GM21526 (cell line): Measurements from ENCODE around the gene CX3CR1.
A peak's percentile ranks its signal among the peaks of the same experiment; 100 is the strongest.
"Not testable (repeated sequence)": the region's sequence is repeated elsewhere in the genome, so short reads cannot be mapped to it uniquely, and the experiment has no call there.

Experiments
- ATAC-seq: cut with Tn5 transposase; IDR thresholded peaks from one replicate; pipeline ENCODE4 v1.9.1; 2021; ENCODE audit warnings: moderate library complexity; ENCODE audit not compliant: unreplicated experiment, low FRiP score

CX3CR1 gene

DNA sequence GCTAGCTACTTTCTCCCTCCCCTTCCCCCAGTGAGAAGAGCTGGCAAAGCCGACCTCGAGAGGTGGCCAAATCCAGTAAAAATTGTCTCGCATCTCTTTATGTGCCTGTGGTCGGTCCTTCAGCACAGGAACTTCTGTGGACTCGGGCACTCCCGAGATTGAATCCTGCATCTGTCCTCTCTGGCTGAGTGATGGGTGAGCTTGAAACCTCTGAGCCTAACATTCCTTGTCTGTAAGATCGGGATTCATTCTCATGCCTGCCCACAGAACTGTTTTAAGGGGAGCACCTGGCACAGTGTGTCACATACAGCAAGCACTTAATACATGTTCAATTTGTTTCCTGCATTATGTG lies 11.3 kb downstream of the CX3CR1 start:
- no peak for ATAC-seq

- ATAC-seq = no peak
Measured at GRCh38 chr3:39267631-39268548, 11.9 kb downstream of the CX3CR1 start.

- no peak for ATAC-seq
Measured at GRCh38 chr3:39264053-39264452, 15.8 kb downstream of the CX3CR1 start.

DNA sequence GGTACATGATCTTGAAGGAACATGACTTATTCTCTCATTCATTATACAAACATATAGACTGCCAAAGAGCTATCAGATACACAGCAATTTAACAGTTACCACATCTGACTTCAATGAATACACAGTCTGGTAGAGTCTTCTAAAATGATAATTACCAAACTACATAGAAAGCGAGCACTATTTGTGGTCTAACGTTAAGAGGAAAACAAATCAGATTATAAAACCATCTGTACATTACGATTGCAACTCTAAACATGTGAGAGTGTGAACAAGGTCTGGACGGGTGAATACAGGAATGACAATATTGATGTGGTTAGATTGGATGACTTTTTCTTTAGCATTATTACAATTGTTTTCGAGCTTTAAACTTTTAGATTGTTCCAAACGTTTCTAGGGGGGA lies 16.3 kb downstream of the CX3CR1 start:
- no peak for ATAC-seq

DNA sequence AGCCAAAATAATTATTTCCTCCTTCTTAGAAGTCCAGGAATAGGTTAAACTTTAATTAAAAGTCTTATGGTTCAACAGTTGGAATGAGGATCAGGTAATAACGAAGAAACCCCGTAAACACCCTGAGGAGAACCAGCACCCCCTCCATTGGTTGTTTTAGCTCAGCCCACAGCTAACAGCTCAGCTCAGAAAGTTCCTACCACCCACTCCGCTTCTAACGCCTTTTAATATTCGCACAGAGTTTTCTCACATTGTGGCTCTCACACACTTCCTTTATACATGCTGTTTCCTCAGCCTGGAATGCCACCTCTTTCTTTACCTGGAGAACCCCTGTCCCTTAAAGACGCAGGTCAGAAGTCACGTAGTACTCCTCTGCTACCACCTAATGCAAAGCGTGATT lies 17.0 kb downstream of the CX3CR1 start:
- ATAC-seq = no peak

DNA sequence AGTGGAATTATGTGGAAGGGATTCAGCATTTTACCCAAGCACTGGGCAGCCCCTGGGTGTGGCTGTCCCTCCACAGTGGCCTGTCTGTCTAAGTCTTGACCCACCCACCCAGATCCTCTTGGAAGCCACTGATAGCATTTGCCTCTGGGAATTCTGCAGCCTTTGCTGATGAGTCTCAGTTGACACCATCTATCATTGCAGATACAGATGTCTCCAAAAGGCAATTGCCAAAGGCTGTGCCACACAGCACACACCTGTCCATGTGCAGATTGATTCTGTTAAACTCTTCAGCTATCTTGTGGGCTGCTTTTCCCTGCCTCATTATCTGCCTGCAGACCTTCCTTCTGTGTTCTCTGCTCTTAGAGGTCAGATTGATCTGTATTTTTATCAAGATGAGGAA lies 18.1 kb downstream of the CX3CR1 start:
- ATAC-seq = no peak

GRCh38 chr3:39260957-39261356 lies 18.9 kb downstream of the CX3CR1 start:
- ATAC-seq = no peak

GRCh38 chr3:39260318-39260717 lies 19.5 kb downstream of the CX3CR1 start:
- no peak for ATAC-seq

GRCh38 chr3:39255503-39256325 lies 24.1 kb downstream of the CX3CR1 start:
- ATAC-seq = peak; percentile 98

DNA sequence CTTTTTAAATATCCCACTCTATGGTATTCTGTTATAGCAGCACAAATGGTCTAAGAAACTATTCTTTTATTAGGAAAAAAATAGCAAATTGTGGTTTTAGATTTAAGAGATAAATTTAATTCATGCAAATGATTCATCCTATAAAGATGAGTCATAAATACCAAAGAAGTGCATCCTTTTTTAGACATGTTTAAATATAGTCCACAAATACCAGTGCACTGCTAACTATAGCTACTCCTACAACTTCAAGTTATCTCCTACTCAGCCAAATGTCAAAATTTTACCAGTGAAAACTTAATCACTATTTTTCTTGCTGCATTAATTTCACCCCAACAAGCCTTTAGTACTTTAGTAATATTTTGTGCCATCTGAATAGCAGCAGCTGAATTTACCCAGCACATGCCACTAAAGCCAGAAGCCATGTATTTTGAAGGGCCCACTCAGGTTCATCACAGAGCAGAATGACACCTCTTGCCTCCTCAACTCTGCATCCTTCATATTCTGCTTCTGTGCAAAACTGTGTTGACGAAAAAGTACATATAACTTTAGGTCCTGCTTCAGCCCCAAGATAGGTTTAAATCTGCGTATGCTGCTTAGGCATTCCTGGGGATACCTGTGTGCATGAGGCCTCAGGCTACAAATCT lies 24.9 kb downstream of the CX3CR1 start:
- ATAC-seq = peak; percentile 5

DNA sequence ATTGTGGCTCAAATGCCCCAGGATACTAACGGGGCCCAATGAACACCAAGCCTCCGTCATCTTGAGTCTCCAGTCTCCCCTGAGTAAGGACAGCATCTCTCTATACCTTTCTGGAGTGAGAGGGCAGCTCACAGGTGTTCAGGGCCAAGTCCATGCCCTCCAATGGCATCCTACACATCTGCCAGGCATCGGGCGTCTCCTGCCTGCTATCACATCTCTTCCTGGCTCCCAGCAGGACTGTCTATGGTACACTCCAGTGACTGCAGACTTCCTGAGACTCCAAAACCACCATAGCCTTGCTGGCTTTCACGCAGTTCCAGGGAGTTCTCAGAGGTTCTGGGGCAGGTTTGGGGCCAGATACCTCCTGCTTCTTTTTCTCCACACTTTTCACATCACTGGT lies 28.3 kb downstream of the CX3CR1 start:
- ATAC-seq = no peak

DNA sequence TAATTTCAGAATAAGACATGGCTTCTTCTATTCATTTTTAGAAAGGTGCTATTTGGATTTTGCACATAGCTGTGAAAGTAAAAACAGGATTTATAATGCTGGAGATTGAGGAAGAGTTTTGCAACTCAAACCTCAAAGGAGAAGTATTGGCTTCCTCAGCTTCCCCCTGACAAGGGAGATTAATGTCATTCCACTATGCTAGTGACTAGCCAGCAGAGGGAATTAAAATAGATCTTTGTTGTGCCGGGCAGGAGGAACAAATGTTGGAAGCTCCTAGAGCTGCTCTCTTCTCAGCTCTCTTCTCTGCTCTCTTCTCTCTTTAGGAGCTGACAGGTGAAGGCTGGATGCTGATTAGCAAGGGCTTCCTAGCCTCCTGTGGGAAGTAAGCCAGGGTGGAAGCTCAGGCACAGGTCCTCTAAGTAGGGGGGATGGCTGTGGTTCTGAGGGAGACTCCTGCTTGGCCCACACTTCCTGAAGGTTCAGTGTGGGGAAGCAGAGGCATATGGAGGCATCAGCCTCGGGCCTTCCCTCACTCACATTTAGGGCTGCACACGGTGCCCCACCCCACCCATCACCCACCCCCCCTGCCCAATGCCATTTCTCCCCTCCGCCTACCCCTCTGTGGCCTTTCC lies 29.6 kb downstream of the CX3CR1 start:
- ATAC-seq = no peak

GRCh38 chr3:39249453-39250115 lies 30.3 kb downstream of the CX3CR1 start:
- ATAC-seq = no peak

DNA sequence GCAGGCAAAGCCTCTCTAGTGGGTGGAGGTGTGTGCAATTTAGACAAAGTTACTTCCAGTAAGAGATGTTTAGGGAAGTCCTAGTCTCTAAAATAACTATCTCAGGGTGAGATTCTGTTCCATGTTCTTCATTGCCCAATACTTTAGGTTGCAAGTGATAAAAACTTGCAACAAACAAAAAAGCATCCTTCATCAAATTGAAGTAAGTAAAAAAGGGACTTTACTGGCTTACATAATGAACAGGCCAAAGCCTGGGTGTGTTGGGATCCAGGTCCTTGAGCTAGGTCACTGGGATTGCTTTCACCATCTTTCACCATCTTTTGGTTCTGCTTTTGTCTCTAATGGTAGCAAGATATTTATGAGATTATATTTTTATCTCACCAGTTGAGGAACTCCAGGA lies 38.3 kb downstream of the CX3CR1 start:
- ATAC-seq = no peak

- ATAC-seq = no peak
Measured at GRCh38 chr3:39237027-39237426, 42.8 kb downstream of the CX3CR1 start.

- no peak for ATAC-seq
Measured at GRCh38 chr3:39234651-39235050, 45.2 kb downstream of the CX3CR1 start.

- no peak for ATAC-seq
Measured at GRCh38 chr3:39232859-39233258, 47.0 kb downstream of the CX3CR1 start.

DNA sequence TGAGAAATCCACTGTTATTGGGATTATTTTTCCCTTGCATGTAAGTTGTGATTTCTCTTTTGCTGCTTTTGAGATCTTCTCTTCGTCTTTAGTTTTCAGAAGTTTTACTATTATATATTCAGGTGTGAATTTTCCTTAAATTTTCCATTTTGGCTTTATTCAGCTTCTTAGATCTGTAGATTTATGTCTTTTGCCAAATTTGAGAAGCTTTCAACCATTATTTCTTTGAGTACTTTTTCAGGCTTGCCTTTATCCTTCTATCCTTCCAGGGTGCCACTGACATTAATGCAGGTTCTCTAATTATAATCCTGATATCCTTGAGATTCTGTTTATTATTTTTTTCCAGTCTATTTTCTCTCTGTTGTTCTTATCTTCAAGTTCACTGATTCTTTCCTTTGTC lies 49.4 kb downstream of the CX3CR1 start:
- no peak for ATAC-seq

- no peak for ATAC-seq
Measured at GRCh38 chr3:39228496-39228895, 51.3 kb downstream of the CX3CR1 start.

DNA sequence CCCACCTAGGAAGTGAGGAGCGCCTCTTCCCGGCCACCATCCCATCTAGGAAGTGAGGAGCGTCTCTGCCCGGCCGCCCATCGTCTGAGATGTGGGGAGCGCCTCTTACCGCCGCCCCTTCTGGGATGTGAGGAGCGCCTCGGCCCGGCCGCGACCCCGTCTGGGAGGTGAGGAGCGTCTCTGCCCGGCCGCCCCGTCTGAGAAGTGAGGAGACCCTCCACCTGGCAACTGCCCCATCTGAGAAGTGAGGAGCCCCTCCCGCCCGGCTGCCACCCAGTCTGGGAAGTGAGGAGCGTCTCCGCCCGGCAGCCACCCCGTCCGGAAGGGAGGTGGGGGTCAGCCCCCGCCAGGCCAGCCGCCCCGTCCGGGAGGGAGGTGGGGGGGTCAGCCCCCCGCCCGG lies 52.2 kb downstream of the CX3CR1 start:
- ATAC-seq = not testable (repeated sequence)
